H1 (cell line): Measurements from ENCODE around the gene OGT. TPM values are rescaled to one million over a fixed set of nuclear protein-coding genes. Genes with fewer than 3 reads are reported as not detected.

Source experiments
- CTCF ChIA-PET: fragments of 300-600 bp; sonication (Branson Sonifier 250); formaldehyde crosslinking; loops from one replicate; lab custom pipeline; 2021; ENCODE audit not compliant: partially characterized antibody; lab: Charles Lee
- POLR2A ChIA-PET: fragments of 300-600 bp; sonication (Branson Sonifier 250); formaldehyde crosslinking; loops from one replicate; lab custom pipeline; 2021; ENCODE audit warnings: inconsistent platforms; ENCODE audit not compliant: partially characterized antibody; lab: Charles Lee
- DNase-seq, 2 experiments: peaks; one replicate each; pipeline versions ENCODE4 v3.0.0 to v3.0.0-alpha.2; 2010 to 2022; ENCODE audit warnings: low spot score in 2 of 2, low read depth in 1 of 2, mixed read lengths in 1 of 2
- FAIRE-seq: peaks from 2 replicates; lab custom pipeline; 2011; peaks lifted over from hg19 to GRCh38; lab: Jason Lieb, UNC
- H2AFZ ChIP-seq: 2 replicates; pipeline ENCODE4 v1.8.1; 2012; ENCODE audit warnings: low read length, inconsistent platforms
- H2AK5ac ChIP-seq: 2 replicates; pipeline ENCODE4 v1.6.1; 2013; ENCODE audit warnings: low read depth, low read length
- H2BK120ac ChIP-seq: replicated peaks from 2 replicates; pipeline ENCODE3; 2013; ENCODE audit warnings: low read depth, low read length, inconsistent platforms
- H2BK12ac ChIP-seq: 2 replicates; pipeline ENCODE4 v1.6.1; 2013; ENCODE audit warnings: low read depth, low read length
- H2BK15ac ChIP-seq: 2 replicates; pipeline ENCODE4 v1.6.1; 2013; ENCODE audit warnings: low read length
- H2BK20ac ChIP-seq: 2 replicates; pipeline ENCODE4 v1.6.1; 2013; ENCODE audit warnings: low read length
- H2BK5ac ChIP-seq: 2 replicates; pipeline ENCODE4 v1.6.1; 2013; ENCODE audit warnings: low read depth, low read length
- H3K14ac ChIP-seq: 2 replicates; pipeline ENCODE4 v1.6.1; 2013; ENCODE audit warnings: inconsistent platforms; ENCODE audit not compliant: insufficient read length
- H3K18ac ChIP-seq: 2 replicates; pipeline ENCODE4 v1.6.1; 2013; ENCODE audit warnings: low read length; ENCODE audit errors: extremely low read depth
- H3K23ac ChIP-seq: 2 replicates; pipeline ENCODE4 v1.6.1; 2013; ENCODE audit warnings: inconsistent platforms; ENCODE audit not compliant: insufficient read length
- H3K23me2 ChIP-seq: 2 replicates; pipeline ENCODE4 v1.6.1; 2013; ENCODE audit warnings: low read depth, low read length
- H3K27ac ChIP-seq: 2 replicates; pipeline ENCODE4 v1.6.1; 2011; ENCODE audit warnings: low read depth, low read length, inconsistent platforms
- H3K27me3 ChIP-seq, 4 experiments: replicated peaks in 1 of 4; 1 replicate in 1 of 4; 2 replicates in 3 of 4; pipeline versions ENCODE4 v1.6.1 to v1.8.1; 2011 to 2013; ENCODE audit warnings: low read length in 3 of 4, mild to moderate bottlenecking in 3 of 4, inconsistent platforms in 2 of 4, mixed read lengths in 2 of 4, moderate library complexity in 1 of 4; ENCODE audit not compliant: control insufficient read depth in 3 of 4, insufficient read depth in 3 of 4; ENCODE audit errors: extremely low read depth in 1 of 4
- H3K36me3 ChIP-seq, 4 experiments: 2 replicates each; pipeline versions ENCODE4 v1.6.1 to v1.8.1; 2011 to 2013; ENCODE audit warnings: mild to moderate bottlenecking in 4 of 4, low read length in 3 of 4, moderate library complexity in 2 of 4, control low read depth in 1 of 4, inconsistent platforms in 1 of 4; ENCODE audit not compliant: insufficient read depth in 4 of 4, control insufficient read depth in 2 of 4
- H3K4ac ChIP-seq: replicated peaks from 2 replicates; pipeline ENCODE3; 2013; ENCODE audit warnings: low read length, low read depth, mixed read lengths, inconsistent platforms; ENCODE audit not compliant: insufficient read length
- H3K4me1 ChIP-seq, 4 experiments: replicated peaks in 1 of 4; 1 replicate in 1 of 4; 2 replicates in 3 of 4; pipeline versions ENCODE4 v1.6.1 to v1.8.1; 2011 to 2013; ENCODE audit warnings: low read length in 3 of 4, inconsistent platforms in 2 of 4, mixed read lengths in 1 of 4; ENCODE audit not compliant: insufficient read depth in 4 of 4, control insufficient read depth in 3 of 4
- H3K4me2 ChIP-seq, 2 experiments: 2 replicates each; pipeline versions ENCODE4 v1.6.1 to v1.8.1; 2011 to 2013; ENCODE audit warnings: low read depth in 2 of 2, low read length in 2 of 2, control low read depth in 1 of 2, inconsistent platforms in 1 of 2, mild to moderate bottlenecking in 1 of 2; ENCODE audit not compliant: insufficient read depth in 1 of 2
- H3K4me3 ChIP-seq, 4 experiments: fragments of 200-600, 300-600 bp in 1 of 4; sonication (generic), shearing (Covaris generic), sonication (Bioruptor Twin) in 1 of 4; 2 replicates each; pipeline versions ENCODE4 v1.5.1 to v1.8.1; 2011 to 2016; ENCODE audit warnings: low read length in 4 of 4, low read depth in 3 of 4, control low read depth in 2 of 4, inconsistent platforms in 2 of 4, mild to moderate bottlenecking in 2 of 4, mixed read lengths in 1 of 4, moderate library complexity in 1 of 4; ENCODE audit not compliant: insufficient read depth in 2 of 4; ENCODE audit errors: extremely low read depth in 1 of 4
- H3K56ac ChIP-seq: replicated peaks from 2 replicates; pipeline ENCODE3; 2013; ENCODE audit warnings: low read depth, mild to moderate bottlenecking, mixed read lengths, low read length, inconsistent platforms; ENCODE audit not compliant: insufficient read length
- H3K79me1 ChIP-seq: 2 replicates; pipeline ENCODE4 v1.6.1; 2013; ENCODE audit warnings: low read depth, low read length, control low read depth
- H3K79me2 ChIP-seq, 2 experiments: 2 replicates each; pipeline versions ENCODE4 v1.6.1 to v1.8.1; 2012 to 2013; ENCODE audit warnings: low read length in 2 of 2, mild to moderate bottlenecking in 2 of 2, inconsistent platforms in 1 of 2; ENCODE audit not compliant: insufficient read depth in 2 of 2, control insufficient read depth in 1 of 2
- H3K9ac ChIP-seq, 4 experiments: replicated peaks in 1 of 4; 1 replicate in 1 of 4; 2 replicates in 3 of 4; pipeline versions ENCODE4 v1.6.1 to v1.8.1; 2011 to 2013; ENCODE audit warnings: low read depth in 3 of 4, low read length in 3 of 4, control low read depth in 2 of 4, mild to moderate bottlenecking in 2 of 4, moderate library complexity in 2 of 4, inconsistent platforms in 1 of 4; ENCODE audit errors: extremely low read depth in 1 of 4
- H3K9me3 ChIP-seq, 2 experiments: 2 replicates each; pipeline versions ENCODE4 v1.6.1 to v1.8.1; 2012 to 2013; ENCODE audit warnings: mild to moderate bottlenecking in 2 of 2, moderate library complexity in 2 of 2, control low read depth in 1 of 2, inconsistent platforms in 1 of 2, low read depth in 1 of 2, low read length in 1 of 2, mixed read lengths in 1 of 2; ENCODE audit not compliant: insufficient read depth in 2 of 2
- H4K20me1 ChIP-seq, 2 experiments: replicated peaks in 1 of 2; 2 replicates each; pipeline versions ENCODE3 to v1.8.1; 2011 to 2013; ENCODE audit warnings: inconsistent platforms in 2 of 2, low read length in 2 of 2, mild to moderate bottlenecking in 1 of 2; ENCODE audit not compliant: insufficient read depth in 2 of 2, control insufficient read depth in 1 of 2
- H4K5ac ChIP-seq: 2 replicates; pipeline ENCODE4 v1.6.1; 2013; ENCODE audit warnings: low read length, low read depth, mixed read lengths, inconsistent platforms; ENCODE audit not compliant: insufficient read length
- H4K8ac ChIP-seq: 2 replicates; pipeline ENCODE4 v1.8.0; 2013; ENCODE audit warnings: mild to moderate bottlenecking, moderate library complexity, low read length, inconsistent platforms; ENCODE audit not compliant: insufficient read depth; ENCODE audit errors: extremely low read depth
- H4K91ac ChIP-seq: replicated peaks from 2 replicates; pipeline ENCODE3; 2013; ENCODE audit warnings: low read length, mixed read lengths, inconsistent platforms; ENCODE audit not compliant: insufficient read length
- CTCF ChIP-seq, 3 experiments: IDR thresholded peaks; 1 replicate in 2 of 3; 2 replicates in 1 of 3; pipeline versions ENCODE4 v1.5.1 to v1.6.1; 2011; ENCODE audit warnings: low read length in 3 of 3, mild to moderate bottlenecking in 3 of 3, inconsistent platforms in 2 of 3, low read depth in 1 of 3, moderate library complexity in 1 of 3; ENCODE audit not compliant: insufficient read depth in 1 of 3; ENCODE audit errors: control extremely low read depth in 1 of 3
- EGR1 ChIP-seq: IDR thresholded peaks from 2 replicates; pipeline ENCODE4 v1.6.1; 2011; ENCODE audit warnings: low read depth, low read length, borderline replicate concordance
- KDM5A ChIP-seq: fragments of 200-600 bp; IDR thresholded peaks from 2 replicates; pipeline ENCODE4 v1.7.1; 2012; ENCODE audit warnings: mild to moderate bottlenecking, low read length, inconsistent platforms, mixed read lengths
- MAX ChIP-seq: IDR thresholded peaks from 2 replicates; pipeline ENCODE4 v1.6.1; 2012; ENCODE audit warnings: inconsistent platforms
- RBBP5 ChIP-seq: IDR thresholded peaks from 2 replicates; pipeline ENCODE4 v1.7.1; 2012; ENCODE audit warnings: low read depth, mild to moderate bottlenecking, inconsistent platforms, low read length, moderate library complexity, borderline replicate concordance
- RFX5 ChIP-seq: IDR thresholded peaks from 2 replicates; pipeline ENCODE4 v1.6.1; 2011; ENCODE audit warnings: low read depth, low read length, improper control_type of control experiment, borderline replicate concordance
- SP2 ChIP-seq: IDR thresholded peaks from 2 replicates; pipeline ENCODE4 v1.6.1; 2012; ENCODE audit warnings: mild to moderate bottlenecking, low read length, inconsistent platforms
- SRF ChIP-seq: IDR thresholded peaks from 2 replicates; pipeline ENCODE4 v1.6.1; 2011; ENCODE audit warnings: mild to moderate bottlenecking, low read depth, low read length, moderate library complexity
- WGBS, 2 experiments: shearing (Covaris generic) in 1 of 2; methylation state at CpG; one replicate each; pipeline versions ENCODE4 v1.1.6 to v1.1.7; 2013 to 2015; ENCODE audit warnings: low lambda C conversion rate in 2 of 2, mixed read lengths in 2 of 2, inconsistent platforms in 1 of 2, low coverage in 1 of 2, missing lambda C conversion rate in 1 of 2; ENCODE audit not compliant: insufficient replicate concordance in 2 of 2, insufficient coverage in 1 of 2, insufficient read length in 1 of 2; ENCODE audit errors: extremely low coverage in 1 of 2, missing lambda C conversion rate in 1 of 2; 5-methylcytosine and 5-hydroxymethylcytosine counted together
- polyA plus RNA-seq, 7 experiments: library from polyadenylated mRNA; depleted of rRNA in 3 of 7; stranded (reverse) in 5 of 7; unstranded in 2 of 7; fragments of >200 nt in 5 of 7; fragments of 200-250 nt in 2 of 7; gene quantifications; 1 replicate in 5 of 7; 2 replicates in 1 of 7; 4 replicates in 1 of 7; pipeline versions ENCODE4 v1.2.1 to v1.2.3, GENCODE V29; 2011 to 2013; ENCODE audit warnings: missing spikeins in 2 of 7, mixed read lengths in 2 of 7
- total RNA-seq: library from RNA; stranded (reverse); fragmentation: NEBNext Ultra II Directional; extraction: Animal tissue kit (Norgen Biotek cat#: 25700); gene quantifications from 2 replicates; pipeline ENCODE4 v1.2.1, GENCODE V29; 2021
- TF ChIP-seq, protein P1 (sequence below): IDR thresholded peaks from 2 replicates; pipeline ENCODE4 v1.6.1; 2012; ENCODE audit warnings: low read length, inconsistent platforms

The OGT gene
- total and polyA plus RNA-seq, 2 of the 8 experiments (the other 6 are each of a cell fraction or from before 2014, with no cell fraction given): 130 to 169 TPM

GRCh38 chrX:71546879-71547278, 14.0 kb downstream of the OGT start:
- Histone ChIP-seq H3K9ac (no peak overlapping the region), H3K9me3 (no peaks in the 10 kb centered on the region), H3K27me3 (no peaks in the 10 kb centered on the region), H3K4me2 (no peak overlapping the region), H3K18ac (no peak overlapping the region), H2BK15ac (no peak overlapping the region), H2BK120ac (no peak overlapping the region), H2AK5ac (no peak overlapping the region), H3K4ac (no peak overlapping the region), H3K4me1 (no peaks in the 10 kb centered on the region; a peak in 1 of 7 replicates), H4K20me1 (peaks cover 2 to 17% of the 10 kb centered on the region in 2 experiments), H4K91ac (no peak overlapping the region), H2BK20ac (no peak overlapping the region), H3K4me3 (no peak overlapping the region), H4K5ac (no peak overlapping the region), H4K8ac (no peak overlapping the region; the same call in 1 of the 2 replicates), H3K79me1 (no peaks in the 10 kb centered on the region), H3K79me2 (peaks cover 3 to 85% of the 10 kb centered on the region in 2 experiments; a peak in 3 of 4 replicates), H3K56ac (no peak overlapping the region), H3K36me3 (peaks cover 5 to 63% (median 19%) of the 10 kb centered on the region in 4 experiments; a peak in 7 of 8 replicates), H2BK12ac (no peak overlapping the region), H3K23me2 (no peaks in the 10 kb centered on the region), H3K27ac (no peak overlapping the region), H2AFZ (no peak overlapping the region), H3K14ac (no peak overlapping the region), H3K23ac (no peak overlapping the region), H2BK5ac (no peak overlapping the region)
- DNase-seq (no peak), FAIRE-seq (no peak)
- ChIA-PET CTCF (interaction anchor here (1.1 kb wide), 1 partner anchor 83 kb away, joined by 4 read pairs; no protein-coding TSS in a partner anchor), POLR2A (interaction anchor here (0.6 to 7.0 kb wide), 3 partner anchors 8 to 139 kb away, joined by 3 to 60 read pairs (median 4); partner anchors contain the start of gene OGT)
- 94% methylated on average over 13 of the region's 13 CpGs; no CpG with 5 or more reads in 1 of the 2 experiments for WGBS, 2 experiments
- TF ChIP-seq, protein P1, sequence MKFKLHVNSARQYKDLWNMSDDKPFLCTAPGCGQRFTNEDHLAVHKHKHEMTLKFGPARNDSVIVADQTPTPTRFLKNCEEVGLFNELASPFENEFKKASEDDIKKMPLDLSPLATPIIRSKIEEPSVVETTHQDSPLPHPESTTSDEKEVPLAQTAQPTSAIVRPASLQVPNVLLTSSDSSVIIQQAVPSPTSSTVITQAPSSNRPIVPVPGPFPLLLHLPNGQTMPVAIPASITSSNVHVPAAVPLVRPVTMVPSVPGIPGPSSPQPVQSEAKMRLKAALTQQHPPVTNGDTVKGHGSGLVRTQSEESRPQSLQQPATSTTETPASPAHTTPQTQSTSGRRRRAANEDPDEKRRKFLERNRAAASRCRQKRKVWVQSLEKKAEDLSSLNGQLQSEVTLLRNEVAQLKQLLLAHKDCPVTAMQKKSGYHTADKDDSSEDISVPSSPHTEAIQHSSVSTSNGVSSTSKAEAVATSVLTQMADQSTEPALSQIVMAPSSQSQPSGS: no peak
- TF ChIP-seq RFX5 (no peak), EGR1 (no peak), RBBP5 (no peak), SP2 (no peak), SRF (no peak), CTCF (IDR thresholded peaks at IDR 0.05; ENCODE audit: control extremely low read depth in 1 of 3, insufficient read depth in 1 of 3, low read depth in 1 of 3, low read length in 3 of 3) (no peak), MAX (no peak), KDM5A (no peak)
